ENCODE results near the gene LCTL. TPM values are rescaled to one million over a fixed set of nuclear protein-coding genes. Genes with fewer than 3 reads are reported as not detected.

Gene LCTL
- total RNA-seq (not detected in 2 replicates), polyA plus RNA-seq (0.05 and 1.8 TPM in 2 replicates)

- Histone ChIP-seq H3K4me3 (no peak within 1 kb of the TSS), H3K27me3 (no peaks in the 10 kb centered on the region), H3K4me1 (ENCODE audit: insufficient read depth) (no peaks in the 10 kb centered on the region), H3K79me2 (no peaks in the 10 kb centered on the region), H3K9me2 (replicated peaks; ENCODE audit: insufficient read depth) (no peaks in the 10 kb centered on the region), H3K27ac (no peak within 1 kb of the TSS), H4K20me1 (ENCODE audit: insufficient read depth, poor library complexity, severe bottlenecking) (no peaks in the 10 kb centered on the region), H3K4me2 (no peak within 1 kb of the TSS), H3K36me3 (replicated peaks; ENCODE audit: insufficient read depth, low read depth) (no peaks in the 10 kb centered on the region), H2AFZ (no peak within 1 kb of the TSS), H3K9me3 (ENCODE audit: low read depth) (no peaks in the 10 kb centered on the region)
- DNase-seq (ENCODE audit: low spot score): no peak
- TF ChIP-seq EZH2 (IDR thresholded peaks at IDR 0.05; ENCODE audit: borderline replicate concordance) (no peak), EZH2phosphoT487 (IDR thresholded peaks at IDR 0.05; ENCODE audit: low read depth, severe bottlenecking, unreplicated experiment) (no peak), CTCF (IDR thresholded peaks at IDR 0.05; ENCODE audit: poor library complexity) (no peak)
- WGBS (ENCODE audit: low lambda C conversion rate, missing lambda C conversion rate): 48% methylated on average over 13 of the region's 14 CpGs
Observed at GRCh38 chr15:66565741-66566144, at the start of gene LCTL. TSS of gene LCTL (minus strand) at chr15:66565998. CDS start at chr15:66565365, 633 bp downstream.

- H2AFZ ChIP-seq: no peak overlapping the region
- H3K9me2 ChIP-seq (replicated peaks; ENCODE audit: insufficient read depth): no peaks in the 10 kb centered on the region
- H3K4me1 ChIP-seq (ENCODE audit: insufficient read depth): peaks cover 14% of the 10 kb centered on the region
- H3K79me2 ChIP-seq: no peaks in the 10 kb centered on the region
- TF ChIP-seq EZH2 (IDR thresholded peaks at IDR 0.05; ENCODE audit: borderline replicate concordance) (no peak), CTCF (IDR thresholded peaks at IDR 0.05; ENCODE audit: poor library complexity) (no peak), EZH2phosphoT487 (IDR thresholded peaks at IDR 0.05; ENCODE audit: low read depth, severe bottlenecking, unreplicated experiment) (no peak)
- no peak overlapping the region for H3K4me2 ChIP-seq
- H3K36me3 ChIP-seq (replicated peaks; ENCODE audit: insufficient read depth, low read depth): no peaks in the 10 kb centered on the region
- H3K9me3 ChIP-seq (ENCODE audit: low read depth): no peaks in the 10 kb centered on the region
- DNase-seq (ENCODE audit: low spot score): no peak
- no peak overlapping the region for H3K4me3 ChIP-seq
- no peak overlapping the region for H3K27ac ChIP-seq
- no peaks in the 10 kb centered on the region for H3K27me3 ChIP-seq
- H4K20me1 ChIP-seq (ENCODE audit: insufficient read depth, poor library complexity, severe bottlenecking): no peaks in the 10 kb centered on the region
- 51% methylated on average over 8 of the region's 8 CpGs for WGBS (ENCODE audit: low lambda C conversion rate, missing lambda C conversion rate)
Observed at GRCh38 chr15:66614951-66615760, 49.4 kb upstream of the LCTL start.

GRCh38 chr15:66614456-66614855 is 48.7 kb upstream of the LCTL start:
- no peaks in the 10 kb centered on the region for H3K79me2 ChIP-seq
- H3K4me3 ChIP-seq: no peak overlapping the region
- H3K4me2 ChIP-seq: no peak overlapping the region
- DNase-seq (ENCODE audit: low spot score): no peak
- TF ChIP-seq EZH2phosphoT487 (IDR thresholded peaks at IDR 0.05; ENCODE audit: low read depth, severe bottlenecking, unreplicated experiment) (no peak), EZH2 (IDR thresholded peaks at IDR 0.05; ENCODE audit: borderline replicate concordance) (no peak), CTCF (IDR thresholded peaks at IDR 0.05; ENCODE audit: poor library complexity) (no peak)
- no peaks in the 10 kb centered on the region for H3K9me3 ChIP-seq (ENCODE audit: low read depth)
- no peaks in the 10 kb centered on the region for H3K27me3 ChIP-seq
- H3K27ac ChIP-seq: no peak overlapping the region
- H3K9me2 ChIP-seq (replicated peaks; ENCODE audit: insufficient read depth): no peaks in the 10 kb centered on the region
- peaks cover 13% of the 10 kb centered on the region for H3K4me1 ChIP-seq (ENCODE audit: insufficient read depth)
- H2AFZ ChIP-seq: no peak overlapping the region
- no peaks in the 10 kb centered on the region for H3K36me3 ChIP-seq (replicated peaks; ENCODE audit: insufficient read depth, low read depth)
- 96% methylated on average over 5 of the region's 5 CpGs for WGBS (ENCODE audit: low lambda C conversion rate, missing lambda C conversion rate)
- H4K20me1 ChIP-seq (ENCODE audit: insufficient read depth, poor library complexity, severe bottlenecking): no peaks in the 10 kb centered on the region

Measured in hepatocyte (in vitro differentiated cells).